ENCODE data around the gene MAD1L1.

Gene MAD1L1

DNA sequence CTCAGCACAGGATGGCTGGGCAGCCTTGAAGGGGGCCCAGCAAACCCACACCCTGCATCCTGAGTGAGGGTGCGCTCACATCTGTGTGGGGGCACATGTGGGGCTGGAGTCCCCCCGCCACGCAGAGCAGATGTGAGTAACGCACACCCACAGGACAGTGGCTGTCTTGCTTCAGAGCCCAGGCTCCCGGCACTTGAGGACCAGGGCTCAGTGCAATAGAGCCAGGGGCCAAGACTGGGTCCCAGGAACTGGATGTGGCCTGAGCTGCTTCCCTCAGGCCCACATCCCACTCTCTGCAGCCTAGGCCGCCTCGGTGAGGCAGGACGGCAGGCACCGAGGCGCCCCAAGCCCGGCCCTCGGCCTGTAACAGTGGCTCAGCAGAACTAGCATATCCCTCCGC, 159.9 kb downstream of the MAD1L1 start:
- H3K27me3 ChIP-seq (ENCODE audit: insufficient read depth, low read length) = no peaks in the 10 kb centered on the region
- no peak overlapping the region; the same call in 1 of the 2 replicates for H3K9ac ChIP-seq (ENCODE audit: low read depth, low read length)
- peaks cover 24% of the 10 kb centered on the region for H3K36me3 ChIP-seq (ENCODE audit: insufficient read depth, low read depth, low read length)
- no peak overlapping the region for H3K4me3 ChIP-seq (ENCODE audit: low read length)
- H3K27ac ChIP-seq (ENCODE audit: low read length) = no peak overlapping the region
- H3K9me3 ChIP-seq (ENCODE audit: insufficient read depth, low read depth, low read length) = no peaks in the 10 kb centered on the region
- H3K4me1 ChIP-seq (ENCODE audit: insufficient read depth, low read length) = no peaks in the 10 kb centered on the region

DNA sequence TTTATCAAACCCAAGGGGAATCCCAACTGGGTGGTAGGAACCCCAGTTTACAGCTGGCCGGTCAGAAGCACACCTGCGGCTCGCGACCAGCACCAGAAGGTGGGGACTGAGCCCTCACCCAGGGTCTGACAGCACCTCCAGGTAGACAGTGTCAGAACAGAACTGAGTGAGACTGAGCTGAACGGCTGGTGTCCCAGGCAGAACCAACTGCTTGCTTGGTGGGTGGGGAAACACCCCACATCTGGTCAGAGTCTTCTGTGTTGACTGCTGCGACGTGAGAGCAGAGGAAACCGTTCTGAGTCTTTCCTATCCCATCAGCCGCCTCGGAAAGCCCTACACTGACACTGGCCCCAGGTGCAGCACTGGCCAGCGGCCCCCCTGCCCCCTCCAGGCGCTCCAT, 160.7 kb downstream of the MAD1L1 start:
- H3K9ac ChIP-seq (ENCODE audit: low read depth, low read length) = no peak overlapping the region
- H3K4me3 ChIP-seq (ENCODE audit: low read length) = no peak overlapping the region
- peaks cover 22% of the 10 kb centered on the region for H3K36me3 ChIP-seq (ENCODE audit: insufficient read depth, low read depth, low read length)
- no peaks in the 10 kb centered on the region for H3K9me3 ChIP-seq (ENCODE audit: insufficient read depth, low read depth, low read length)
- no peak overlapping the region for H3K27ac ChIP-seq (ENCODE audit: low read length)
- H3K27me3 ChIP-seq (ENCODE audit: insufficient read depth, low read length) = no peaks in the 10 kb centered on the region
- H3K4me1 ChIP-seq (ENCODE audit: insufficient read depth, low read length) = no peaks in the 10 kb centered on the region

DNA sequence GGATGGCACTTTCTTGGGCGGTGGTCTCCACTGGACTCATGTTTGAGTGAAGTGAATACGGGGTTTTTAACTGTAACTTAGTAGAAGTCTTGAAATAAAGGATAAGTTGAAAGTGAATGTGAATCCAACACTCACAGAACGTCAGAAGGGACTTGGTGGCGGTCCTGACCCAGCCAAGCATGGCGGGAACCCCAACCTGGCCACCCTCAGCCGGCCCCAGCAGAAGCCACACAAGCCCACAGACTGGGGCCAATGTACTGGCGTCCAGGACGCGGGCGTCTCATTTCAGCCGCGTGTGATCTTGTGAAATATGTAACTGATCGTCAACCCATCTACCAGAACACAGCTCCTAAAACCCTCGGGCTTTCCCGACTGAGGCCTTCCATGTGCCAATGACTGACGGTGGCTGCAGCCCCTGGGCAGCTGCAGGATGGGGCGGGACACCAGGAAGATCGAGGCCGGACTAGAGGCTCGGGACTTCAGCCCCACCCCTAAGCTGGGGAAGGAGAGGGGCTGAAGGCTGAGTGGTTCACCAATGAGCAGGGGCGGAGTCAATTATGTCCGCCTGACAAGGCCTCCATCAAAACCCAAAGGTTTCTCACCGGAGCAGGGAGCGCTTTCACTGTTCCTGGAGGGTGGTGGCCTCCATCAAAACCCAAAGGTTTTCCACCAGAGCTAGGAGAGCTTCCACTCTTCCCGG, 161.5 kb downstream of the MAD1L1 start:
- H3K27me3 ChIP-seq (ENCODE audit: insufficient read depth, low read length) = no peaks in the 10 kb centered on the region
- no peak overlapping the region for H3K4me3 ChIP-seq (ENCODE audit: low read length)
- H3K9me3 ChIP-seq (ENCODE audit: insufficient read depth, low read depth, low read length) = no peaks in the 10 kb centered on the region
- H3K27ac ChIP-seq (ENCODE audit: low read length) = no peak overlapping the region
- no peak overlapping the region for H3K9ac ChIP-seq (ENCODE audit: low read depth, low read length)
- no peaks in the 10 kb centered on the region for H3K4me1 ChIP-seq (ENCODE audit: insufficient read depth, low read length)
- H3K36me3 ChIP-seq (ENCODE audit: insufficient read depth, low read depth, low read length) = peaks cover 14% of the 10 kb centered on the region

DNA sequence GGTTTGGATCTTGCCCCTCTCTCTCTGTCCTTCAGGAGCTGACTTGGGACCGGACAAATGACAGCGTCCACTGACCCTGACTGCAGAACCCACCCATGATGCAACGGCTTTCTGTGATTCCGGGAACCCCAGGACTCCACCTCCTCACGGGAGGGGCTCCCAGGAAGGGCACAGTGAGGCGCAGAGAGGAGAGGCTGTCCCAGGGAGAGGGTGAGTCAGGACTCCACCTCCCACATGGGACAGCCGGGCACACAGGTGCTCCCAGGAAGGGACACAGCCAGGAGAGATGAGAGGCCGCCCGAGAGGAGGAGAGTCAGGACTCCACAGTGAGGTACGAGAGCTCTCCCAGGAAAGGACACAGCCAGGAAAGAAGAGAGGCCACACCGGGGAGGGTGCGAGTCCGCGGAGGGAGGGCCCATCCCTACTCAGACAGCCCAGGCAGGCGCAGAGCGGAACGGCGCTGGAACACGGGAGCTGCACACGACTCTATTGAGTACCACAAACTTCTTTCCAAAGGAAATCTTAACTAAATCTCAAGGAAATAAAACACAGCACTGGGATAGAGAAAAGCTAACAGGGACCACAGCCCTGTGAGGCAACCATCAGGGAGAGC, 162.5 kb downstream of the MAD1L1 start:
- Histone ChIP-seq H3K4me3 (ENCODE audit: low read length) (no peak overlapping the region), H3K36me3 (ENCODE audit: insufficient read depth, low read depth, low read length) (peaks cover 14% of the 10 kb centered on the region; the same call in 1 of the 2 replicates), H3K9me3 (ENCODE audit: insufficient read depth, low read depth, low read length) (no peaks in the 10 kb centered on the region), H3K4me1 (ENCODE audit: insufficient read depth, low read length) (no peaks in the 10 kb centered on the region), H3K27me3 (ENCODE audit: insufficient read depth, low read length) (no peaks in the 10 kb centered on the region), H3K27ac (ENCODE audit: low read length) (no peak overlapping the region), H3K9ac (ENCODE audit: low read depth, low read length) (no peak overlapping the region; the same call in 1 of the 2 replicates)

DNA sequence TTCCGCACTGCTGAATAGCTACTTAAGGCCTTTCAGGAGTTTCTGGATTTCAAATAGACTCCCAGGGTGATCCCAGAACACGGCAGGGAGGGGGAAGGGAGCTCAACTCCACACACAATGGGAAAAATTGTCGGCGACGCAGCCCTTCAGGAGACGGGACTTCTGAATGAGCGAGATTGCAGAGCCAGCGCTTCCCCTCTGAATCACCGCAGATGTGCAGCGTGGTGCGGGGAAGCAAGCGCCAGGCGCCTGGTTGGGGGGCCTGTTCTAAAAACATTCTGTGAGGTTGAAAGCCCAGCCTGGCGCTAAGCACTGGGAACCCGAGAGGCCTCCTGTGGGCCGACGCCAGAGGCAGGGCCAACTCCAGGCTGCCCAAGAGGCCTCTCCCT, 163.3 kb downstream of the MAD1L1 start:
- H3K9ac ChIP-seq (ENCODE audit: low read depth, low read length) = no peak overlapping the region; the same call in 1 of the 2 replicates
- H3K27me3 ChIP-seq (ENCODE audit: insufficient read depth, low read length) = no peaks in the 10 kb centered on the region
- no peaks in the 10 kb centered on the region for H3K9me3 ChIP-seq (ENCODE audit: insufficient read depth, low read depth, low read length)
- H3K27ac ChIP-seq (ENCODE audit: low read length) = no peak overlapping the region
- H3K4me3 ChIP-seq (ENCODE audit: low read length) = no peak overlapping the region
- peaks cover 14% of the 10 kb centered on the region; the same call in 1 of the 2 replicates for H3K36me3 ChIP-seq (ENCODE audit: insufficient read depth, low read depth, low read length)
- H3K4me1 ChIP-seq (ENCODE audit: insufficient read depth, low read length) = no peaks in the 10 kb centered on the region

DNA sequence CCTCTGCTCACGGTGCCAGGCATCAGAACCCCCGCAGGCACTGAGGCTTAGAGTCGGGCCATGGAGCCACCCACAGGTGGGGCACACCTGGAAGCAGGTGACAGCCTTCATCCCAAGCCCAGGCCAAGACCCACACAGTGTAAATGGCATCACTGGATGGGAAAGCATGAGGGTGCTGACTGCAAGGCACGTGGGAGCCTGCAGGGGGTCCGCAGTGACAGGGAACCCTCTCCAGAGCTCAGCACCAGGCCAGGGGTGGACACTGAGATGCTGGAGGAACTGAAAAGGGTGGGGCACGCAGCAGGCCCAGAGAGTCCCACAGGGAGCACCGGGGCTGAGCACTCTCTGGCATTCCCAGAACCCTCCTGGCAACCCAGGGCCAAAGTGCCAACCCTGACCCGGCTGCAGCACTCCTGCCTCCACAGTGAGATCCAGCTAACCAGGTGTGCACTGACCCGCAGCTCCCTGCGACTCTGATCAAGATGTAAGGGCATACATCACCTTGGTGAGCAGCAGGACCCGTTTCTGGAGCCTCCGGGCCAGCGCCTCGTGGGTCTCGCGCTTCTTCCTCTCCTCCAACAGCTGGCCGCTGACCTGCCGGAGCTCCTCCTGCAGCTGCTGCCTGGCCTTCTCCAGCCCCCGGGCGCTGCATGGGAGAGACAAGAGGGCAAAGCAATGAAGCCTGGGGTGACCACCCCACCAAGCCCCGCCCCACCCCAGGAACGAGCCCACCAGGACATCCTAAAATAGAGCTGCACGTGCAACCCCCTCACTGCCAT, 163.9 kb downstream of the MAD1L1 start:
- no peaks in the 10 kb centered on the region for H3K4me1 ChIP-seq (ENCODE audit: insufficient read depth, low read length)

DNA sequence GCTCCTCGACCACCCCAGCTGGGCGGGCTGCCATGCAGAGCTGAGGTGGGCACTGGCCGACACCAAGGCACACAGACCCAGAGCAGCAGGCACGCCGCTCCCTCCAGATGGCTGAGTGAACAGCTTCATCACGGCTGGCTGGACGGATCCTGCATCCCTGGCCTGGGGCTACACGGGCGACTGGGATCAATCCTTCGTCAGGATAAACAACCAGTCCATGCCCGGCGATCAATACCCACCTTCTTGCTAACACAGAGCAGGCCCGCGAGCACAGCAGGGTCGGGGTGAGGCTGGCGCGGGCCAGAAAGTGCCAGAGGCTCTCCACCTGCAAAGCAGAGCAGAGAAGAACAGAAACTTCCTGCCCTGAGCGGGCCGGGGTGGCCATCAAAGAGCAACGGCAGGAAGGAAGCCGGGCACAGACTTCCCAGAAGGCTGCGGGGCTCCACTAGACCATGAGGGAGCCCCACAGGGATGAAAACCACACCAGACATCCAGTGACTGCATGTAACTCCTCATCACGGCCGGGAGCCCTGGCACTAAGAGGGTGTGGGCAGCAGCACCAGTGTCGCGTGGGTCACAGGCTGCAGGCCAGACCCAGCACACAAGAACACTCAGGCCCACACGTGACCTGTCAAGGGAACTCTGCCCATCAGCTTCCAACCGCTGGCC, 166.4 kb downstream of the MAD1L1 start:
- H3K36me3 ChIP-seq (ENCODE audit: insufficient read depth, low read depth, low read length) = peaks cover 14% of the 10 kb centered on the region; the same call in 1 of the 2 replicates
- H3K9ac ChIP-seq (ENCODE audit: low read depth, low read length) = no peak overlapping the region
- H3K4me1 ChIP-seq (ENCODE audit: insufficient read depth, low read length) = no peaks in the 10 kb centered on the region
- H3K27ac ChIP-seq (ENCODE audit: low read length) = no peak overlapping the region
- H3K9me3 ChIP-seq (ENCODE audit: insufficient read depth, low read depth, low read length) = no peaks in the 10 kb centered on the region; the same call in 1 of the 2 replicates
- no peaks in the 10 kb centered on the region for H3K27me3 ChIP-seq (ENCODE audit: insufficient read depth, low read length)
- H3K4me3 ChIP-seq (ENCODE audit: low read length) = no peak overlapping the region

More for the DNA sequence above, 163.9 kb downstream of the MAD1L1 start:
- Histone ChIP-seq H3K36me3 (ENCODE audit: insufficient read depth, low read depth, low read length) (peaks cover 14% of the 10 kb centered on the region; the same call in 1 of the 2 replicates), H3K27ac (ENCODE audit: low read length) (no peak overlapping the region), H3K4me3 (ENCODE audit: low read length) (no peak overlapping the region), H3K9ac (ENCODE audit: low read depth, low read length) (no peak overlapping the region), H3K9me3 (ENCODE audit: insufficient read depth, low read depth, low read length) (no peaks in the 10 kb centered on the region), H3K27me3 (ENCODE audit: insufficient read depth, low read length) (no peaks in the 10 kb centered on the region)

DNA sequence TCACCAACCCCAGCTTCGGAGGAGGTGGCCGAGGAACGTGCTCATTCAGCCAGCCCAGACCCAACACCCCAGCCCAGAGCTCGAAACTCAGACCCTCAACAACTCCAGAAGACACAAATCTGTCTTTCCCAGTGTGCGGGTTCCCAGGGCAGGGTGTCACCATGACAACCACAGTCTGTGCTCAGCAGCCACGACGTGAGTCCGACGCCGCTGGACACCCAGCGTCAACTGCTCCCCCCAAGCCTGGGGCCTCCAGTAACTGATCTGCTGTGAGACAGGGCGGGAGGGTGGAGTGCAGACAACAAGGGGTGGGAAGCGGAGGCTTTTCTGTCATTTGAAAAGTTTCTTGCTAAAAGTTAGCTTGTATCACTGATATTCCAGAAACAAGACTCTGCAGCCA, 167.2 kb downstream of the MAD1L1 start:
- Histone ChIP-seq H3K27ac (ENCODE audit: low read length) (no peak overlapping the region), H3K9ac (ENCODE audit: low read depth, low read length) (no peak overlapping the region), H3K4me1 (ENCODE audit: insufficient read depth, low read length) (no peaks in the 10 kb centered on the region), H3K9me3 (ENCODE audit: insufficient read depth, low read depth, low read length) (peaks cover 4% of the 10 kb centered on the region), H3K27me3 (ENCODE audit: insufficient read depth, low read length) (no peaks in the 10 kb centered on the region), H3K36me3 (ENCODE audit: insufficient read depth, low read depth, low read length) (peaks cover 14% of the 10 kb centered on the region; the same call in 1 of the 2 replicates), H3K4me3 (ENCODE audit: low read length) (no peak overlapping the region)

DNA sequence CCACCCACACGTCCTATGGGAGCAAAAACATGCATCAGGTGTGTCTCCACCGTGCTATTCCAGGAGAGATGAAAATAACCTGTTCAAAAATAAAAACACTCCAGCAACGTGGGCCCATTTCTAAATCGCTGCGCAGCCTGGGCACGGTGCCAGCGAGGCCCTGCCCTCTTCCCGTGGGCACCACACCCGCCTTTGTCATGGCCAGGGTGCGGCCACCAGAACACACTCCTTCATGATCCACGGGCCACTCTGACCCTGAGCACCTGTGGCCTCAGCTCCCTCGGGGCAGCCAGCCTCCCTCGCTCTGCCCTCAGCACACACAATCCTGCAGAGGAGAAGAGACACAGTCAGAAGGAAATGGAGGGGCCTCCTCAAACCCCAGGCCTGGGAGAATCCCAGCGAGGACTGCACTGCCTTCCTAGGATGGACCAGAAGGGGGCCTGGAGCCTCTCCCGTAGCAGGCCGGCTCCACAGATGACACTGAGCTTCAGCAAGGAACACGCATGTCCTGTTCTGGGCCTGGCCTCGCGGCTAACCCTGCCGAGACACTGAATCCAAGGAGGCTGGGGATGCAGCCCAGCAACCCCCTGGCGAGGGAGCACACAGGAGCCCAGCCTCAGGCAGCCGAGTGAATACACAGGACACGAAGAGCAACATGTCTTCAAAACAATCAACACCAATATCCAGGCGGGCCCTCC, 169.0 kb downstream of the MAD1L1 start:
- no peak overlapping the region for H3K27ac ChIP-seq (ENCODE audit: low read length)

DNA sequence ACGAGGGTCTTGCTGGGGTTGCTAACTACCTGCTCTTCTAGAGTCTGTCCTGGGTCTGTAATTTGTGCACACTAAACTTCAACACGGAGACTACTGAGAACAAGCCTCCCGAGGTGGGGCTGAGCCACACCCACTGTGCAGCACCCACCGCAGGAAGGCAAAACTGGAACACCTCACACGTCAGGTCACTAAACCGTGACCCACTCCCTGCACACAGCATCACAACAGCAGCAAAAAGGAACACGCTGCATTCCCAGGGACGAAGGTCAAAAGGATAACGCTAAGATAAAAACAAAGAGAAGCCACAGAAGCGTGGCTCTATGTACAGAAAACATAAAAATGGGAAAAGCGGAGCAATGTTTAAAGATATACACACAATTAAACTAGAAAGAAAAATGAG, 170.1 kb downstream of the MAD1L1 start:
- no peaks in the 10 kb centered on the region for H3K27me3 ChIP-seq (ENCODE audit: insufficient read depth, low read length)
- H3K36me3 ChIP-seq (ENCODE audit: insufficient read depth, low read depth, low read length) = peaks cover 5% of the 10 kb centered on the region
- no peak overlapping the region for H3K27ac ChIP-seq (ENCODE audit: low read length)
- no peaks in the 10 kb centered on the region for H3K4me1 ChIP-seq (ENCODE audit: insufficient read depth, low read length)
- H3K9ac ChIP-seq (ENCODE audit: low read depth, low read length) = no peak overlapping the region
- H3K9me3 ChIP-seq (ENCODE audit: insufficient read depth, low read depth, low read length) = peaks cover 14% of the 10 kb centered on the region
- H3K4me3 ChIP-seq (ENCODE audit: low read length) = no peak overlapping the region

More for the DNA sequence above, 169.0 kb downstream of the MAD1L1 start:
- no peak overlapping the region for H3K9ac ChIP-seq (ENCODE audit: low read depth, low read length)
- peaks cover 15% of the 10 kb centered on the region for H3K36me3 ChIP-seq (ENCODE audit: insufficient read depth, low read depth, low read length)
- H3K9me3 ChIP-seq (ENCODE audit: insufficient read depth, low read depth, low read length) = peaks cover 14% of the 10 kb centered on the region
- no peaks in the 10 kb centered on the region for H3K4me1 ChIP-seq (ENCODE audit: insufficient read depth, low read length)
- H3K27me3 ChIP-seq (ENCODE audit: insufficient read depth, low read length) = no peaks in the 10 kb centered on the region
- no peak overlapping the region for H3K4me3 ChIP-seq (ENCODE audit: low read length)

DNA sequence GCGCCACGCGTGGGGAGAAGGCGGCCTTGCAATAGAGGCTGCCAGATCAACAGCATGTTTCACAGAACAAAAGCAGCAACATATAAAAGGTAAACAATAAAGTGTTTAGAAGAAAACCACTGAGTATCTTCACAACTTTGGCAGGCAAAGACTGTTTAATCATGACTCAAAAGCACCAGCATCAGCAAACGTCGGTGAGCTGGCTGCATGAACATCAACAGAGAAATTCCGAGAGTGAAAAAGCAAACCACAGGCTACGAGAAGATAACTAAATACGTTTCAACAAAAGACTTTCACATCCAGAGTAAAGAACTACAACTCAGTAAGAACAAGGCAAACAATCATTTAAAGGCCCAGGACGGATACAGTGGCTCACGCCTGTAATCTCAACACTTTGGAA, 172.0 kb downstream of the MAD1L1 start:
- peaks cover 14% of the 10 kb centered on the region for H3K9me3 ChIP-seq (ENCODE audit: insufficient read depth, low read depth, low read length)
- H3K27me3 ChIP-seq (ENCODE audit: insufficient read depth, low read length) = no peaks in the 10 kb centered on the region
- H3K4me3 ChIP-seq (ENCODE audit: low read length) = no peak overlapping the region

More for the DNA sequence above, 172.0 kb downstream of the MAD1L1 start:
- peaks cover 5% of the 10 kb centered on the region; the same call in 1 of the 2 replicates for H3K36me3 ChIP-seq (ENCODE audit: insufficient read depth, low read depth, low read length)
- H3K4me1 ChIP-seq (ENCODE audit: insufficient read depth, low read length) = no peaks in the 10 kb centered on the region
- H3K9ac ChIP-seq (ENCODE audit: low read depth, low read length) = no peak overlapping the region
- H3K27ac ChIP-seq (ENCODE audit: low read length) = no peak overlapping the region
